Measurements from ENCODE around the gene RNLS.

RNLS gene

DNA sequence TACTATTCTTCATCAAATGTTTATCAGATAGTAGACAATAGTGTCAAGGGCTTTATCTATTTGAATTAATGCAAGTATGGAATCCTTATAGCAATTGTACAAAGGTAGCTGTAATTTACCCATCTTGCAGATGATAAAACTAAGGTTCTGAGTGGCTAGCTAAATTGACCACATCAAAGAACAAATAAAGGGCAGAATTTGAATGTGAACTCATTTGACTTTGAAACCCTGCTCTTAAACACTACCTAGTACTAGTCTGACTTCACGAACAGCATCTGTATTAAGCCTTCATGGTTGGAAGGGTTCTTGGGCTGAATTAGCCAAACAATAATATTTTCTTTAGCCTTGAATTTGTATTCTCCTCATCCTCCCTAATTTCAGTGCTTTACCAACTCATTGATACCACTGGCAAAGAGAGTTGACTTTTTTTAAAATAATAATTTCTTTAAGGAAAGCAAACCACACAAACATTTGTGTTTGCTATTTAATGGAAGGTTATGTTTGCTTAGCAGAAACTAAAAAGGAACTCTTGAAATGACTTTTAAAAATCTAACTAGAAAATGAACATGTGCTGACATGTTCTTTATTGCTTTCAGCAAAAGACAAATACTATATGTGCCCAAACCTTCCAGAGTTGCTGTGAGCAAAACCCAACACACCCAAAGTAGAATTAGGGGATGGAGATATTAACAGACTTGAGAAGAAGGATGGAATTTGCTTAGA, 322.6 kb downstream of the RNLS start:
- no peak for DNase-seq (ENCODE audit: low read depth in 2 of 2)

DNA sequence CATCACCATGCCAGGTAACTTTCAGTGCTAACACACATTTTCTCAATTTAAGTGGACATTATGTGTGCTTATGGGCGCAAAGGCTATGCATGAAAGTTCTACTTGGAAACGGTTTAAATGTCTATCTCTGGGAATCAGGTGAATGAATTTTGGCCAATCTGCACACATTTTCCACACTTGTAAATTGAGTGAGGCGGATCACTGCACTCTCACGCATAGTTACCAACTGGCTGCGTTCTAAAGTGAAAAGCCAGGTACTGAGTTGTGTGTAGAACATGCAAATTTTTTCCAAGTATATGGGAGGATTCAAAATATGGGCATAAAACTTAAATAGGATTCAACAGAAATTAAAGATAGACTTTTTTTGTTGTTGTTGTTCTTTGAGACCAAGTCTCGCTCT, 323.7 kb downstream of the RNLS start:
- no peak for DNase-seq (ENCODE audit: low read depth in 2 of 2)

DNA sequence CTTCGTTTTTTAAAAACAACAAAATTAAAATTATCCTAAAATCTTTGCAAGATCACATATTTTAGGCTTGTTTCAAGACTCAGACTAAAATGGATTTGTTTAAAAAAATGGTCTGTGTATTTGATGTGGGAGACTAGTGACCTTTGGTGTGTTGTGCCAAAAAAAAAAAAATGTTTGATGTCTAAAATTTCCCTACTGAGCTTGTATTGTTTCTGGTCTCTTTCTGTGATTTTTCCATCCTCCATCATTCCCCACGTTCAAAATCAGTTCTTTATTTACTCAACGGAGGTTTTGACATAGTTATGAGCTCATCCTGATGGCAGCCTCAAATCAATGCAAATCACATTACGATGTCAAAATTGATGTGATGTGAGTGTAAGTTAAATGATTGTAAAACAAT, 326.2 kb downstream of the RNLS start:
- no peak for DNase-seq (ENCODE audit: low read depth in 2 of 2)

DNA sequence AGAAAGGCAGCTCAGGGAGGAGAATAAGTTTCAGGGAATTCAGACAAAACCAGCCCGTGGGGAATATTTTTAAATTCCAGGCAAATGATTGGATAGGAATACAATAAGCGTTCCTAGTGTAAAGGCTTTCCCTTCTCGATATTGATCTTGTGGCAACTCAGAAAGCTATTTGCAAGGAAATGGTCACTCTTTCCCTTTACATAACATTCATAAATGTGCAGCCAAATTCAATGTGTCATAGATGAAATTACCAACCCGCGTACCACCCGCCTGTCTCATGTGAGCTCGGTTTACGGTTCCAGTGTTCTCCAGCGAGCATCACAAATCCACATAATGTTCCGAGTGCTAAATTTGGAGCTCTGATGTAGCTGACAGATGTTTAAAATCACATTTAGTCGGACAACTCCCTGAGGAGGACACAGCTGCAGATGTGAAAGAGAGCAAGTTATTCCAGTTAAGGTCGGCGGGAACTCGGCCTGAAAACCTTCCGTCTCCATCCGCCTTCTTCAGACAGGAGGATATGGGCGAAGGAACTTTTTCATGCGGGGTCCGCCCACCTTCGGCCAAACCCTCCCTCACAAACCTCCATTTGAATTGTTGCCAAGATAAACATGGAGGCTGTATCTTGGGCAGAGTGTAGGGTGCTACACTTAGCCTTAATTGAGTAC, 327.0 kb downstream of the RNLS start:
- DNase-seq (ENCODE audit: low read depth in 2 of 2) = no peak

DNA sequence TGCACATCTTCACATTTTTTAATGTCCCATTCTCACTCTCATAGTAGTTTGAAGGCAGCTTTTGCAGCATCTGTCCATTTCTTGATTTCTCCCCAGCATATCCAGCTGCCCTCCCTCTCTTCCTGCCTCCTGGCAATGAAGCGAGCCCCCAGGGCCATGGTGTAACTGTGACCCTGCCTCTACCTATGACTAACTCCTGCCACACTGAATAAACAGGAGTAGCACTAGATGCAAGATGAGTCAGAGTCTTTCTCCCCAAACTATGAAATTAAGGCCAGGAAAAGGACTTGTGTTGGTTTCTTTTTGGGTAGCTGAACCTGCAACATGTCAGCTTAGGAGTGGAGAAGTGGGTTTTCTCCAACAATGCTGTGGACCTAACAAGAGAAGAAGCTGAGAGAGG, 329.0 kb downstream of the RNLS start:
- DNase-seq (ENCODE audit: low read depth in 2 of 2) = no peak

DNA sequence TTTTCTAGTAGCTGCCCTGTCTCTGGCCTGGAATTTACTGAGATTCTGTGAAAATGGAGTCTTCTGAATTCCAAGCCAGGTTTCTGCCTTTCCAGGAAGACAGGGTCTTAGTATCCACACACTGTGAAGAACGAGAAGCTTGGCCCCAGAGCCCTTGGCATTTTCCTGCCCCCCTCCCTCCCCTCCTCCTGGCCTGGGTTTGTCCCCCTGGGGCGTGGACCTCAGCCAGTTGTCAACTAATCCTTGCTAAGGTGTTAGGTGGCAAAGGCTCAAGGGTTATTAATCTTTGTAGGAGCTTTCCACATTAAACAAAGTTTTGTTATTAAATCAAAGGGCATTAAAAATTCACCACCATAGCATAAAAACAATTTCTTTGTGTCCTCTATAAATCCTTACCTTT, 329.5 kb downstream of the RNLS start:
- no peak for DNase-seq (ENCODE audit: low read depth in 2 of 2)

DNA sequence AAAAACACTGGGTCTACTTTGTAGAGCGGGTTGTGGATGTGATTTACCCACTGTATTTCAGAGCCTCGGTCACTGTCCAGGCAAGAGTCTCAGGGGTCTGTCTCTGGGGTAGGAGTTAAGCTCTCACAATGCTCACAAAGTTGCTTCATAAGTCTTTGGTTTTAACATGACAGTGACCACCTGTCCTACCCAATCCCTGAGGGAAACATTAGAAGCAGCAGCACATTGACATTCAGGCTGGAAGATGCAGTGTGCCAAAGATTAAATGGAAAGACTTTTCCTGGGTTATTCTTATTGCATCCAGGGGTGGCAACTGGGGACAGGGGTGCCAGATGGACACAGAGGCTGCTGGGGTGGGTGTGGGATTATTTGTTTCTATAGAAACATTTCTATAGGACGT, 330.0 kb downstream of the RNLS start:
- no peak for DNase-seq (ENCODE audit: low read depth in 2 of 2)

DNA sequence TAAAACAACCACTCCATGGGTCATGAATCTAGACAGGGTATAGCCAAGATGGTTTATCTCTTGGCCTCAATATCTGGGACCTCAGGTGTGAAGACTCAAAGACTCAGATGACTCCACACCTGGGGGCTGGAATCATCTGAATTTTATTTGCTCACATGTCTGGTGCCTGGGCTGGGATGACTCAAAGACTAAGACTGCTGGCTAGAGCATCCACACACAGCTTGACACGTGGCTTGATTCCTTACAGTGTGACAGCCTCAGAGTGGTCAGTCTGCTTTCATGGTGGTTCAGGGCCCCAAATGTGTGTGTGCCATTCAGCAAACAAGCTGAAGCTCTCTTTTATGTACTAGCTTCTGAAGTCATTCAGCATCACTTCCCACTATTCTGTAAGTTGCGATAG, 333.7 kb downstream of the RNLS start:
- no peak for DNase-seq (ENCODE audit: low read depth in 2 of 2)

DNA sequence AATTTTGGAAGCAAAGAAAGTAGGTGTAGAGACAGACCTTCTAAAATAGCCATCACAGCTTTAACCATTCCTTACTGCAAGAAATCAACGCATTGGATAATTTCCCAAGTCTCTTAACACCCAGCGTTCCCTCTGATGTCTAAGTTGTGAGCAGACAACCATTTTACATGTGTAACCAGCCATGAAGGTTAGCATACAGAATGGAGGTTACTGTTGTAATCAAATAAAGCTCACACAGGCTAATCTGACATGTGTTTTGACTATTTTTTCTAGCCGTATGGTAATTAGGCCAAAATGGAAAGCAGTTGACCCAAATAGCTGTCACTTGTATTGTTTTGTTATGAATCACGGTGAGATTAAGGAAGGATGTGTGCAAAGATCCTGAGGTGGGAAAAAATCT, 336.4 kb downstream of the RNLS start:
- DNase-seq (ENCODE audit: low read depth in 2 of 2) = no peak

DNA sequence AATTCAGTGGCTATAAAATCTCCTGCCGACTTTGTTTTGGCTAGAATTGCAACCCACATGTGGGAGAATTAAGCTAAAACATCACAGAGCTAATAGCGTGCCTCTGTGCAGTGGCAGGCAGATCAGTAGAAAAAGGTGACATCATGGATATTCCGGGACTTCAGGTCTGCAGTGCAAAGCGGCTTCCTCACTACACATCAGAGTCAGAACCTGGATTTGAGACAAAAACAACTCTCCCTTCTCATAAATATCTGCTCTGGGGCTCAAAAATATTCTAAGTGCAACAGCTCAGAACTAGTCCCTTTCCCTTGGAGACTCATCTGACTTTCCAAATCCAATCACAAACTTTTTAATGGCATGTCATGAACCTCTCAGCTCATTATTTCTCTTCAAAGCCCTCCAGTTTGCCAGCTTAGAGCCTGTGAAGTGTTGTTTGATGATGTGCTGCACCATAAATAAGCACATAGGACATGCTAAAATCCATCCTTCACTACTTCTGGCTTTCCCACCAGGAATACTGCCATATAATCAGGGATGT, 337.1 kb downstream of the RNLS start:
- no peak for DNase-seq (ENCODE audit: low read depth in 2 of 2)

DNA sequence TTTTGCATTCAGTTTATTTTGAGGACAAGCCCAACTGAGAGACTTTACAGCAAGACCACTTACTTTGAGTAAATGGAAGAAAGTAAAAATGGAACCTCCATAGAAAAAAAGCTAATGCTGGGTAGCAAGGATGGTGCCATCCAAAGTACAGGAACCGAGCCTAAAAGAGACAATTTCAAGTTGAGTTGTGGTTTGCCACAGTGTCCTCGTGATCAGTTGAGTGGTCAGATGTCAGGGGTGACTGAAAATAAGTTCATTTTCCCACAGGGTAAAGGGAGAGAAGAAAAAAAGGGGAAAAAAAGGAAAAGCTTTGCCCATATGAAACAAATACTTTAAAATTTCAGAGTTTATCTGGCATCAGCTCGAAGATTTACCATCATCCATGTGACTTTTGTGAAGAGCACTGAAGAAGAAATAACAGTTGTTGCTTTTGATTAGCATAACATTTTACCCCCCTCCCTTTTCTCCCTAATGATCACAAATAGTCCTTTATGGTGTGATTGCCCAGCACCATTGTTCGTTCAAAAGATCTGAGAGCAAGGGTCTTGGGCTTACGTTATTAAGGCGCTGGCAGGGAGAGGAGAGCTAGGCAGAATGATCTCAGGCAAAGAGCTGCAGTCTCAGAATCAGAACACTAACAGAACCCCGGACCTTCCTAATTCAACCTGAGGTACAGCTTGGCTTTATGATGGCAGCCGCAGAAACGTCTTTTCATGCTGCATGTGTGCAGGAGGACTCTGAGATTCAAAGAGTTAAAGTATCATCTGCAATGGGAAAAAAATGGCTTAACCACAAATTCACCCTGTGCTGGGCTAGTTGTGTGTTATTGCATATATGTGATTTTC, 338.1 kb downstream of the RNLS start:
- DNase-seq (ENCODE audit: low read depth in 2 of 2) = no peak

DNA sequence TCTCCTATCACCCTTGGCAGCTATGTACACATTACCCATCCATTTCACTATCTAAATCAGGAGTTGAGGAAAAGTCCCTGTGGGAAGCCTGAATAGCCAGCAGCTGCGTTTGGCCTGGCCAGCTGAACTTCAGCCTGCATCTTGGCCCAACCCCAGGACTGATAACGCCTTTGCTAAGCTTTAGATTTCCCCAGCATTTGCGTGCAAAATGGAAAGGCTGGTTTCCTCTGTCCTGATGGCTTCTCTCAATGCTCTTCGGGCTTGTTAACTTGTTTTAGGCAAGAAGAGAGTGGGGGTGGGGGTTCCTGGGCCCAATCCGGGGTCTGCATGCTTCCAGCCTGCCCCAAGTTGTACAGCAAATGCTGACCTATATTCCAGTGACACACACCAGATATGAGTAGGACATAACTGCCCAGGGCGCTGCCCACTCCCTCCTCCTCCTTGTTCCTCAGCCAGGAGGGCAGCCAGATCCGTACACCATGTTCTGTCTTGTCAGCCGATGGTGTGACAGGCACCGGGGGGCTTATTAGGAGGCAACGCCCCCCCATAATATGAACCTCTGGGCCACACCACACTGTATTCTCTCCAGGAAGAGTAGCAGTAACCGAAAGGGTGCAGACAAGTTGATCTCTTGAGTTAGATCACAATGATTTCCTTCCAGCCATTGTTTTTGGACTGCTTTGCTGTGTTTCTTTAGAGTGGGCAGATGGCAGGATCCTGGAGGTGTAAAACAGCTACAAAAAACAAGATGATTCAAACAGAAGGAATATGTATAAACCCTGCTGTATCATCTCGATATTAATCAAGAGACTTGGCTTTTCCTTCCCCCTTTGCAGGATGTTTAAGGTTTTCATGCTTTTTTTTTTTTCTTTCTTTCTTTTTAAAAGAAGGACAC, 339.0 kb downstream of the RNLS start:
- no peak for DNase-seq (ENCODE audit: low read depth in 2 of 2)

DNA sequence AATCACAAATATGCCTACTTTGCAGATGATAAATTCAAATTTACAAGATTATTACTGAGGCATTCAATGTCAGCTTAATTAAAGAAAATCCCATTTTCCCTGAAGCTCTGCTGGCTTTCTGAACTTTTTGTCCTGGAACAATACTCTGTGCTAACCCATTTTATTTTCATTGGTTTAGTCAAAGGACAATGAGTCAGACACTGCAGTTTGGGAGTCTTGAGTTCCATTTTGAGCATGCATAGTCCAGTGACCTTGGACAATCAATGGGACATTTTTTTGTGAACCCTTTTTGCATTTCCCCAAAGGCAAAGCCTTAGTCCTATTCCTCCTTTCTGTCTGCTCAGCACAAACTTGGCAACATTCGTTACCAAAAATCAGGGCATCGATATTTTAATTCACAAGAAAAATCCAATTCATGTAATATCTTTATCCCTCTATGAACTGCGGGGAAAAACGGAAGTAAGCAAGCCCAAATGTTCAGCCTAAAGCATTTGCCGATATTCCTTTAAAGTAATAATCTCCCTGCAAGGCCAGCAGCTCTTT, 339.8 kb downstream of the RNLS start:
- DNase-seq (ENCODE audit: low read depth in 2 of 2) = no peak

DNA sequence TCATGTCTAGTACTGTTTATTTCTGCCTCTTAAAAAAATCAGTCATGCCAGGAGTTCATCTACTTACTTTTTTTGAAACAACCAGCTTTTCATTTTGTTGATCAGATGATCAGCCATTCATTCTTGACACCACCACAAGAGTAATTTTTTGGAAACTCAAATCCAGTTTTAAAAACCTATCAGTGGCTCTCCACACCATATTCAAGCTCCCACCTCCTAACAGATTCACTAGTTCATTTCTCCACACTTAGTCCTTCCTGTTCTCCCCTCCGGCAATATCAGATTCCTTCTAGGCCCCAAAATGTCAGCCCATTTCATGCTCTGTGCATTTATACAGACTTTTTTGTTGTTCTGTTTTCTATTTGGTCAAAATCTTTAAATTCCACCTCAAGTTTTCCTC, 341.6 kb downstream of the RNLS start:
- no peak for DNase-seq (ENCODE audit: low read depth in 2 of 2)

DNA sequence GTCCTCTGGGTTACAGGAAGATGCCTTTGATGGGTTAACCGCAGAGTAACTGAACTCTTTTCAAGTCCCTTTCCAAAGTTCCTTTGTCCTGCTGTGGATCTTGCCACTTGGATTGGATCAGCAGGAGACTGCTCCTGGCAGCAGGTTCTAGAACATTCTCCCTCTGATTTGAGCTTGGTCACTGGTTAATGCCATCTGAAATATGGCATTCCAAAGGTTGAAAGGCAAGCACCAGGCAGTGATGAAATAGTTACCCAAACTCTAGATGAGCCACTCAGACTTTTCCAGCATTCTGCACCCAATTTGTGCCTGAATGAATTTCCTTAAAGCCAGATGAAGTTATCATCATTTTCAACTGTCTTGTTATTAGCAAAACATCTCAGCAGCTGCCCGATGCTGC, 343.9 kb downstream of the RNLS start:
- no peak for DNase-seq (ENCODE audit: low read depth in 2 of 2)

DNA sequence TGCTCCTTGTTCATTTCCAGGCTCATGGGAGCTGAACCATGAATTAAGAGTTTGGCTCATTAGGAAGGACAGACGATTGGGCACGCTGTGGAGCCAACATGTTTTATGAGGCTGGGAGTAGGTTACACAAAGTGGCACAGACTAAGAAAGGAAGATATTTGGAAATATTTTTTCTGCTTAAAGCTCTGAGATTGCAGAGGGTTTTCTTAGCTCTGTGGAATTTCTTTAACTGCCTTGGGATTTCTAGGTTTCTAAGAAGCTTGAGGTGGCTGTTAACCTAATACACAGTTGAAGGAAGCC, 344.6 kb downstream of the RNLS start:
- DNase-seq (ENCODE audit: low read depth in 2 of 2) = no peak

DNA sequence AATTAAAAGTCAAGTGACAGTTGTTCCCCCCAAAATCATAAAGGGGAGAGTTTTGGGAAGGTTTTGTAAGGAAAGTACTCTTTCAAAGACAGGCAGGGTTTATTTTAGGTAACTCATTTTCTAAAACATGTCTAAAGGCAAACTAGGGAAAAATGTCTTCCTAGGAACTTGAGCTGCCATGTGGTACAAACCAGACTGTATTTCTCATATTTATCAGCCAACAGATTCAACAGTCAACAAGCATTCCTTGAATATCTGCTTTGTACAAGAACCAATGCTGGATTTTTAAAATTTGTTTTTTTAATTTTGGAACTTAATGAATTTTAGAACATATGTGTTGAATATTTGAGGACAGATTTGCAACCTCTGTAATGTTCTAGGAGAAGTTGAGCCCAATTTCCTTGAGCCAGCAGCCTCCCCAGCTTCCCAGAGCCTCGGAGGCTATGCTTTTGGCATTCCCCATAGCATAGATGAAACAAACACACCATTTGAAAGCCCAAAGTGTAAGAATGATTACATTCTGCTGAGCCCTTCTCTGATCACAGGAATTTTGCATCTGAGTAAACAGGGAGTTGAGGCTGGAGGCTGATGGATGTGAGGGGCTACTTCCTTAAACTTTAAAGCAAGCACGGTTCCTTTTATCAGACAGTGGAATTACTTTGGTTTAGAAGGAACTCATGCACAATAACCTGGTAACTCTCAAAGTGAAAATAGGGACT, 345.1 kb downstream of the RNLS start:
- DNase-seq (ENCODE audit: low read depth in 2 of 2) = no peak

DNA sequence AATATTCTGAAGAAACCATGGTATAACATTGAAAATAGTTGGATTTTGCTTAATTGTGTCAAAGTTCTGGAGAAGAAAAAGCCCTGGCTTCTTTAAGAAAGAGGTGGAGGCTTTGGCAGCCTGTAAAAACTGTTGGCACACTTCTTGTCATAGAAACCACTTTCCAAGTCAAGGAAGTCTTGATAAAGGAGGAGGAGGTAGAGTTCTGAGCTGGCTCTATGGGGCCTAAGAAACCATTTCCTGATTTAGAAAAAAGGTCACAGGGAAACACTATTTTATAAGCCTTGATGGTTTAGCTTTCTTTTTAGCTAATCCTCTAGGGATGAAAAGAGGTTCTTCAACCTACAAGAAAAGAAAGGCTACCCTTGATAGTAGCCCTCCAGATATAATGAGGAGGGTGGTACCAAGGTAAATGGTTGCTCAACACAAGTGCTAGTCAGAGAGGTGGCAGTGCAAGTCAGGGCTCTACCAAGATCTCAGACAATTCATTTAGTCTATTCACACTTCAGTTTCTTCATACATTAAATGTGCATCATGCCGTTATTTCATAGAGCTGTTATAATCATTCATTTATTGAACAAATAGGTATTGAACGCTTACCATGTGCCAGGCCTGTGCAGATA, 346.9 kb downstream of the RNLS start:
- no peak for DNase-seq (ENCODE audit: low read depth in 2 of 2)

DNA sequence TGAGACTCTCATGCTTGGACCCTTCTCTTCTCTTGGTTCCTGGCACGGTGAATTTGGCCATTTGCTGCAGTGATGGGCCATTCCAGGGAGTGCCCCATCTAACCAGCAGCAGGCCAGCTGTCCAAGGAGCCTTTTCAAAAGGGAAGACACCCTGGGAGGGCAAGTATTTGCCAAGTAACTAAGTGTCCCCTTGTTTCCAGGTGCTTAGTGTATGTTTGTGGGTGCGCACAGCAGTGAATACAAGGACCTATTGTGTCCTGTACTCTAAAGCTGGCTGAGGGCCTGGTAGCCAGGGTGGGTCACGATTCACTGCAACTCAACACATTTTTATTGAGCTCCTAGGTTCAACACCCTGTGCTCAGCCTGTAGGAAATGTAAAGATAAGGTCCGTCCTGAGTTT, 348.8 kb downstream of the RNLS start:
- DNase-seq (ENCODE audit: low read depth in 2 of 2) = no peak

DNA sequence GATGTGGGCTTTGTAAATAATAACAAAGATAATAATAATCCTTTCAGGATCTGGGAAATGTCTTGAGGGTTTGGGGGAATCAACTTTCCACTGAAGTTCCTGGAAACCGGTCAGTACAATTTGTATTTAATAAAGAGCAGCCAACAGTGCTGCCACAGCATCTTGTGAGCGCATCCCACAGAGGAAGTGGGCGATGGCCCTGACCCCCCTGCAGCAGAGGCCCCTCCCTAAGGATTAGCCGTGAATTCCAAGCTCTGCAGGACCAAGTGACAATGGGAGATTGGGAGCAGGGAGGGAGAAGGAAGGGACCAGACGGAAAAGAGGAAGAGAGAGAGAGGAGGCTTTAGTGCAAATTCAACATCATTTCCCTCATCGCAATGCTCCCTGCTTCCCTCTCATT, 349.2 kb downstream of the RNLS start:
- DNase-seq (ENCODE audit: low read depth in 2 of 2) = no peak

All from activated CD4-positive, alpha-beta T cell treated with anti-CD3 and anti-CD28 coated beads for 24 hours (primary cell).